Measurements from ENCODE around the gene LPCAT1.

GRCh38 chr5:1436681-1437080 is 87.1 kb downstream of the LPCAT1 start:
- TF ChIP-seq CTCF (IDR thresholded peaks at IDR 0.05), result no peak
- TF ChIP-seq POLR2A (IDR thresholded peaks at IDR 0.05), result no peak
